NCI-H82 (cell line): ENCODE results near the gene JSRP1.
"Not testable (repeated sequence)": the region's sequence is repeated elsewhere in the genome, so short reads cannot be mapped to it uniquely, and the experiment has no call there.

Experiments
- DNase-seq: peaks from one replicate; lab custom pipeline; 2025; lab: John Stamatoyannopoulos, UW

The JSRP1 gene

GRCh38 chr19:2282062-2282861, 26.0 kb upstream of the JSRP1 start, which contains the start of gene PEAK3:
PEAK3 (minus strand) TSS chr19:2282175; CDS start chr19:2280931, 1,244 bp downstream.
- no peak for DNase-seq

- not testable (repeated sequence) for DNase-seq
Observed at GRCh38 chr19:2281265-2282061, 25.2 kb upstream of the JSRP1 start.

DNA sequence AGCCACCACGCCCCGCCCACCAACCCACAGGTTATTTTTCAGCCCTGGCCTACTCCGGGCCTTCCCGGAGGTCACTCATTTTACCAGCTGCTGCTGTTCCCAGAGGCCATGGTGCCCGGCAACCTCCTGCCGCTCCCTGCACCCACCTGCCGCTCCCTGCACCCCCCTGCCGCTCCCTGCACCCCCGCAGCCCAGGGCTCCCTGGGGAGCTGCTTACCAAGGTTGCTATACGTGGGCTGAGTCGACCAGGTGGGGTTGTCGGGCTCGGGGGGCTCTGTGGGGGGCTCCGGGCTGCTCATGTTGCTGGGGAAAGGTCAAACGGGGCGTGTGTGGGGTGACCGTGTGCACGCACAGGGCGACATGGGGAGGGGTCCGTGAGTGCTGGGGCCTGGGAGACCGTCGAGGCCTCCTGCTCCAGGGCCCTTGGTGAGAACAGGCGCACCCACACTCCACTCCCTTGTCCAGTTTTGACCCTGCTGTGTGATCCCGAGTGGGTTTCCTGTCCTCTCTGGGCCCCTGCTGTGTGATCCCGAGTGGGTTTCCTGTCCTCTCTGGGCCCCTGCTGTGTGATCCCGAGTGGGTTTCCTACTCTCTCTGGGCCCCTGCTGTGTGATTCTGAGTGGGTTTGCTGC, 24.5 kb upstream of the JSRP1 start:
- no peak for DNase-seq

DNA sequence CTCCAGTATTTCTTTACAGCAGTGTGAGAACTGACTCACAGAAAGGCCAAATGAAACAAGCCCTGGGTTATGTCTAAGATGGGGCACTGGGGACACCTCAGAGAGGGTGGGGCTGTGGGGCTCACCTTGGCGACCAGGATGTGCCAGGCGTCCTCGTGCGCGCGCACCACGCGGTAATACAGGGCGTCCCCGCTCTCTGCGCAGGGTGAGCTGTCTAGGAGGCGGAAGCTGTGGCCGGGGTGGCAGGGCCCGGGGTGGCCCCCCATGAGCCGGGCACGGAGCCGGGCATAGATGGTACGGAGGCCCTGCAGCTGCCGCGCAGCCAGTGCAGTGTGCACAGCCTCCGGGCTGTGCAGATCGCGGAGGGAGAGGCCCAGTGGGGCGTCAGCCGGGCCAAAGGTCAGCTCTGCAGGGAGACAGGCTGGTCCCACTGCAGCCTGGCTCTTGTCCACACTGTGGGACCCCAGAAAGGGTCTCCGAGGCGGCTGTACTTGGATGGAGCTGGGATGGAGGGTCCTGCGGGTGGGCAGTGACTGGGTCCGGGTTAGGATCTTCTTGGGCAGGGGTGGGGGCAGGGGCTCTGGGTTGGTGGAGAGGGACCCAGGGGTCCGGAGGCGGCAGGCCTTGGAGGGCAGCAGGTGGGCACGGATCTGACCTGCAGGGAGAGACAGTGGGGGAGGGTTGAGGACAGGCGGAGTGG, 22.4 kb upstream of the JSRP1 start:
- no peak for DNase-seq

DNA sequence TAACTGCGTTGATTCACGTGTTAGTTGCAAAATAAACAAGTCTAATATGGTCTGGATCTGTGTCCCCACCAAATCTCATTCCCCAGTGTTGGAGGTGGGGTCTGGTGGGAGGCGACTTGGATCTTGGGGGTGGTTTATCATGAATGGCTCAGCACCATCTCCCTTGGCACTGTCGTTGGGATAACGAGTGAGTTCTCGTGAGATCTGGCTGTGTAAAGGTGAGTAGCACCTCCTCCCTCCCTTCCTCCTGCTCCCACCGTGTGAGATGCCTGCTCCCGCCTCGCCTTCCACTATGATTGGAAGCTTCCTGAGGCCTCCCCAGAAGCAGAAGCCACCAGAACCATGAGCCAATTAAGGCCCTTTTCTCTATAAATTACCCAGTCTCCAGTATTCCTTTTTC, 20.9 kb upstream of the JSRP1 start:
- no peak for DNase-seq

GRCh38 chr19:2276429-2276986, 20.3 kb upstream of the JSRP1 start:
- DNase-seq, result no peak

DNA sequence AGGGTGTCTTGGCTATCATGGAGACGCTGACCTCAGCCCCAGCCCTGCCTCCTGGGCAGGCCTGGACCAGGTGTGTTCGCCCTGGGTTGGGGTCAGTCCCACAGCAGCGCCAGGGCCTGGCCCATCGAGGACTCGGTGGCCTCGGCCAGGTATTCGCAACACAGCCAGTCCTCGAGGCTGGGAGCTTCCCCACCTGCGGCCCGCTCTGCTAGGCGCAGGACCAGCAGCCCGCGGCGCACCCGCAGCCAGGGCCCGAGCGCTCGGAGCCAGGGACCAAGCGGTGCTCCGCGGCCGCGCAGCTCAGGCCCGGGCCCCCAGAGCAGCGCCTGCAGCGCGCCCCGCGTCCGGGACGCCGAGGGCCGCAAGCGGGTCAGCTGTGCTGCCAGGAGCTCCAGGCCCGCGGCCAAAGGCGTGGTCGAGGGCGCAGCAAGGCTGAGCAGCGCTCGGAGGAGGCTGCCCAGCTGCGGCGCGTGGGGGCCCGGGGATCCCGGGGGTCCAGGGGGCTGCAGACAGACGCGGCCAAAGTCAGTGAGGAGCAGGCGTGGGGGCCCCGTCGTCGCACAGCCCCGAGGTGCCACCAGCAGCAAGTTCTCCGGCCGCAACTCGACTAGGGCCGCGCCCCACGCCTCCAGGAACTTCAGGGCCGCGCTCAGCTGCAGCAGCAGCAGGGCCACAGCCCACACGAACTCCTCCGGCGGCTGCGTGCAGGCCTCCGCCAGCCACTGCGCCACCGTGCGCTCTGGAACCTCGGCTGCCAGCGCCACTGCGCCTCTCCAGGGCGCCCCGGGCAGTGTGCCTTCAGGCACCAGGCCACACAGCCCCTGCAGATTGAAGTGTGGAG, 19.6 kb upstream of the JSRP1 start:
- no peak for DNase-seq

DNA sequence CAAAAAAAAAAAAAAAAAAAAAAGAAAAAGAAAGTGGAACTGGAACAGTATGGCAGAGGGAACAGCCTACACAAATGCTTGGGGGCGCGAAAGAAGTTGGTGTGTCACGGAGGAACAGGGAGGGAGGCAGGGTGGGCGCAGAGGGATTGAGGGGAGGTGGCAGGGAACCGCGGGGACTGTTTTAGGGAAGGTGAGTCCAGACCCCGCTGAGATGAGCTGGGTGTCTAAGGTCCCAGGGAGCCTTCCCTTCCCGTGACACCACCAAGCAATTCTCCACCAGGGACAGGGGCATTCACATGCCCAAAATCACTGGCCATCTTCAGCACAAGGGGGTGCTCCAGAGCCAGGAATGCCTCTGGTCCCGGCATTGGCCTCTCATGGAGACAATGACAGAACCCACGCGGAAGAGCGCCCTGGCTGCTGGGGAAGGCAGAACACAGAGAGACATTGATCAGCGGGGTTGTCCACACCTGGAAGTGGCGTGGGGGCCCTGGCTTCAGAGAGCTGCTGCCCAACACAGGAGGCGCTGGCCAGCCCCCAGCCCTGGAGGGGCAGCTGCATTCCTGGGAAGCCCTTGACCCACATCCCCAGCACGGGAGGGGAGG, 18.8 kb upstream of the JSRP1 start:
- peak; percentile 81 for DNase-seq

GRCh38 chr19:2274185-2274711, 18.0 kb upstream of the JSRP1 start:
- DNase-seq, result no peak

- peak; percentile 89 for DNase-seq
Observed at GRCh38 chr19:2273356-2274184, 17.4 kb upstream of the JSRP1 start.

GRCh38 chr19:2271234-2272103, 15.3 kb upstream of the JSRP1 start:
- DNase-seq, result no peak

DNA sequence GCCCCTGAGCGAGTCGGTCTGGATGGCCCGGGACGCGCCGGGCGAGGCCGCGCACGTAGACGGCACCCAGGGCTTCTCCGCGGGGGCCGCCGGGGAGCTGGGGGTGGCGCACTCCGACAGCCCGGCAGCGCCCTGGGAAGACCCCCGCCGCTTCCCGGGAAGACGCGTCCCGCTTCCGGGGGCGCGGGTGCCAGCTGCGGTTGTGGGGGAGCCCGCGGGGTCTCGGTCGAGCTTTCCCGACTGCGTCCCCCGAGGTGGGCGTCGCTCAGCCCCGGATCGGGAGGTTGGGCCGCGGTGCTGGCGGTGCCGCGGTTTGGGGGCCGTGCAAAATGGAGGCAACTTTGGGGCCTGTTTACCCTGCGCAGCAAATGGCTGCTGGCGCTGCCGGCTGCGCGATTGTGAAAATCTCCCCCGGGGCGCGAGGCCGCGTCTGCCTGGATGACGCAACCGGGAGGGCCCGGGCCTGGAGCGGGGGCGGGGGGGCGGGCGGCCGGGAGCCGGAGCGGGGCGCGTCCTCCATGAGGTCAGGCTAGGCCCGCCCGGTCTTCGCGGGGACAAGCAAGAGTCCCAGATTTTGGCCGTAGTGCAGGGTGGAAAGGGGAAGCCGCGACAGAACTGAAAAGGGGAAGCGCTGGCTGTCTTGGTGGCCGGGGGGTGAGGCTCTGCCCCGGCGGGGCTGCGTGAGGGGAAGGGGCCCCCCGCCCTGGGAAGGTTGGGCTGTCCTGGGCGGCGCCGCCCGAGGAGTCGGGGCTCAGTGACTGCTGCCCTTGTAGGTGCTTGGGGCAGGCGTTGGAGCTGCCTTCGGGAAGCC, 14.4 kb upstream of the JSRP1 start:
- no peak for DNase-seq

- no peak for DNase-seq
Observed at GRCh38 chr19:2270157-2270422, 13.9 kb upstream of the JSRP1 start.

DNA sequence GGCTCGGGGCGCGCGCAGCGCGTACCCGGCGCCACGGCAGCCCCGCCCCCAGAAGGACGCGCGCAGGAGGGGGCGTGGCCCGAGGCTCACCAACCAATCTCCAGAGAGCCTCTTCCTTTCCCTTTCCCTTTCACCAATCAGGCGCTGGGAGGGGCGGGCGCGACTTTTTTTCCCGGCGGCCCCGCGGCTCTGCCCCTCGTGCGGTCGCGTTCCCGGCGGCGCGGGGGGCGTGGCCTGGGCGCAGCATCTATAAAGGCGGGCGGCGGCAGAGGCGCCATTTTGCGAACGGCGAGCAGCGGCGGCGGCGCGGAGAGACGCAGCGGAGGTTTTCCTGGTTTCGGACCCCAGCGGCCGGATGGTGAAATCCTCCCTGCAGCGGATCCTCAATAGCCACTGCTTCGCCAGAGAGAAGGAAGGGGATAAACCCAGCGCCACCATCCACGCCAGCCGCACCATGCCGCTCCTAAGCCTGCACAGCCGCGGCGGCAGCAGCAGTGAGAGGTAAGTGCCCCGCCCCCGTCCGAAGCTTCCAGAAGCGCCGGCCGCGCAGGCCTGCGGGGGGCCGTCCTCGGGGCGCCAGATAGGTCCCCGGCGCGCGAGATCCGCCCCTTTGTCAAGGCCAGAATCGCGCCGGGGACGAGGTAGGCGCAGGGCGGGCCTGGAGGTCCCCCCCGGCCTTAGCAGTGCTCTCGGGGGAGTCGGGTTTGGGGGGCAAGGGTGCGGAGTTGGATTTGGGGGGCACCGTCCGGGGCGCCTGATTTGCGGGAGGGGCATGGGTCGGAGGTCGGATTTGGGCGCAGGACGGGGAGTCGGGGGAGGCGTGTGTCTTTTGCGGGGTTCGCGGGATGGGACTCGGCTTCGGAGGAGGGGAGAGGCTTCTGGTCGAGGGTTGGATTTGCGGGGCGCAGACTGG, 13.3 kb upstream of the JSRP1 start:
- DNase-seq, result peak; percentile 94

- no peak for DNase-seq
Observed at GRCh38 chr19:2268861-2269243, 12.6 kb upstream of the JSRP1 start.

GRCh38 chr19:2268480-2268830, 12.2 kb upstream of the JSRP1 start:
- no peak for DNase-seq
